GM23248 (cell line): ENCODE results near the gene CALHM2.

Experiments used
- EZH2 ChIP-seq: fragments of 200-600 bp; sonication (generic); IDR thresholded peaks from 2 replicates; pipeline ENCODE4 v1.6.1; 2018; ENCODE audit warnings: antibody characterized with exemption, mild to moderate bottlenecking; ENCODE audit not compliant: insufficient read depth, poor library complexity, severe bottlenecking
- EZH2phosphoT487 ChIP-seq: fragments of 200-600 bp; sonication (generic); IDR thresholded peaks from 2 replicates; pipeline ENCODE4 v1.6.1; 2018; ENCODE audit warnings: antibody characterized with exemption, moderate library complexity, mild to moderate bottlenecking, low read depth; ENCODE audit not compliant: insufficient read depth

GRCh38 chr10:103469201-103469600 is 17.0 kb upstream of the CALHM2 start:
- TF ChIP-seq EZH2 (no peak), EZH2phosphoT487 (no peak)
